OCI-M1 (cell line): ENCODE data around the gene DMTF1.
"Not testable (repeated sequence)": the region's sequence is repeated elsewhere in the genome, so short reads cannot be mapped to it uniquely, and the experiment has no call there.

Experiments used
- DNase-seq: peaks from one replicate; lab custom pipeline; 2025; lab: John Stamatoyannopoulos, UW

DMTF1 gene

DNA sequence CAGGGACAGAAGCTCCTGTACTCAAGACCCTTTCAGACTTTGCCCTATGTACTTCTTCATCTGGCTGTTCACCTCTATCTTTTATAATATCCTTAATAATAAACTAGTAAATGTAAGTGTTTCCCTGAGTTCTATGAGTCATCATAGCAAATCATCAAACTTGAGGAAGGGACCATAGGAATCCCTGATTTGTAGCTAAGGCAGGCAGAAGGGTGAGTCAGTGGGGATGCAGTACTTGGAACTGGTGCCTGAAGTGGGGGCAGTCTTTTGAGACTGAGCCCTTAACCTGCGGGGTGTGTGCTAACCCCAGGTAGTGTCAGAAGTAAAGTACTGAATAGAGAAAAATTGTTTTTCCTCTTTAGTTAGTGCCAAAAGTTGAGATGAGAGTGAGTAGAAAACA lies 73.4 kb downstream of the DMTF1 start:
- no peak for DNase-seq

DNA sequence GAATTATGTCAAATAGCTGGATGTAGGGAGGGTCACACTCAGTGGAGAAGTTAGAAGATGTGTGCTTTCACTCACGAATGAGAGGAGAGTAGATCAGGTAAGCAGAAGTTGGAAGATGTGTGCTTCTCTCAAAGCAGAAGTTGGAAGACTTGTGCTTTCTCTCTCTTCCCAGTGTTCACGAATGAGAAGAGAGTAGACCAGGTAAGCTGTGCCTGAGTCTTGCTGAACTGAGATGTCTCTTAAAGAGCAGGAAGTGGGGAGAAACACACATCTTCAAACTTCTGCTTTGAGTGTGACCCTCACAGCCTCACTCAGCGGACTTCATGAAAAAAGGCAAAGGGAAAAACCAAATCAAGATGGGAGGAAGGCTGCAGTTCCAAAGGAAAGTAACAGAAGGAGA lies 74.2 kb downstream of the DMTF1 start:
- DNase-seq: no peak

DNA sequence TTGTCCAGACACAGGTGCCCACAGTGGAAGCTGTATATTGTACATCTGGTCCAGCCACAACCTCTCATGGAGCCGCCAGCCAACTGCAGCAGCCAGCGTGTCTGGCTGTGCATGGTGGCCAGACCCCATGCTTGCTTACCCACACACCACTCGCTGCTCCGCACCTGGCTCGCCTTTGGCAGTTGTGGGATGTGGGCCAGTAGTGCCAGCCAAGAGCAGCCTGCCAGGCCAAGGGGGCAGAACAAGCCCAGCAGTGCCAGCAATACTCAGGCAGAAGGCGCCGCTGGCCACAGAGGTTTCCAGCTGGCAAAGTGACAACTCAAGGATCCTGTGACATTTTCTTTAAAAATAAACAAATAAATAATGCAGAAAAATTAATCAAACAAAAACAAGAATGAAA lies 79.0 kb downstream of the DMTF1 start:
- no peak for DNase-seq

DNA sequence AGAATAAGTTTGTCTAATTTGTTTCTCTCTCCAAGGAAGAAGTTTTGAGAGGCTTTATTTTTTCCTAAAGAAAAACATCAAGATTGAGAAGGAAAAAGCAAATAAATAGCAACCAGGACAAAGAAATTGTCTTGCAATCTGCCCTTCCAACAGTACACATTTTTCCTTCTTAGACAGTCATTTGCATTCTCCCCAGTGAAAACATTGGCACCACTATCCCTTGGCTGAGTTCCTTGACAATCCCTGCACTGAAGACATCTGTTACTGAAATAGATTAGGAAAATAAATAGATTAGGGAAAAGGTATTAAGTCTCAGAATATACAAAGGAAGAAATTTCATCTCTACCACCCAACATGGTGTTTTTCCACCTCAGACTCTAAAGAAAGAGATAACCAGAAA lies 79.5 kb downstream of the DMTF1 start:
- no peak for DNase-seq

DNA sequence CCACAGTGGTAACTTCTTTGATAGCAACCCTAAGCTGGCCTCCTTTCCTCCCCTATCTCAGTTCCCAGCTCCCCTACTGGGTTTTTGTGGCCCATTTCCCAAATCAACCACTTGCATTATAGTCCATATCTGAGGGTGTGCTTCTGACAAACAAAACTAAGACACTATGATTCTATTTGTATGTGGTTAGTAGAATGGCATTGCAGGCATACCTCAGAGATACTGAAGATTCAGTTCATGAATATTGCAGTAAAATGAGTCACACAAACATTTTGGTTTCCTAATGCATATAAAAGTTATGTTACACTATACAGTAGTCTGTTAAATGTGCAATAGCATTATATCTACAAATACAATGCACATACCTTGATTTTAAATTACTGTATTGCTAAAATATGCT lies 82.7 kb downstream of the DMTF1 start:
- DNase-seq: peak; percentile 74

DNA sequence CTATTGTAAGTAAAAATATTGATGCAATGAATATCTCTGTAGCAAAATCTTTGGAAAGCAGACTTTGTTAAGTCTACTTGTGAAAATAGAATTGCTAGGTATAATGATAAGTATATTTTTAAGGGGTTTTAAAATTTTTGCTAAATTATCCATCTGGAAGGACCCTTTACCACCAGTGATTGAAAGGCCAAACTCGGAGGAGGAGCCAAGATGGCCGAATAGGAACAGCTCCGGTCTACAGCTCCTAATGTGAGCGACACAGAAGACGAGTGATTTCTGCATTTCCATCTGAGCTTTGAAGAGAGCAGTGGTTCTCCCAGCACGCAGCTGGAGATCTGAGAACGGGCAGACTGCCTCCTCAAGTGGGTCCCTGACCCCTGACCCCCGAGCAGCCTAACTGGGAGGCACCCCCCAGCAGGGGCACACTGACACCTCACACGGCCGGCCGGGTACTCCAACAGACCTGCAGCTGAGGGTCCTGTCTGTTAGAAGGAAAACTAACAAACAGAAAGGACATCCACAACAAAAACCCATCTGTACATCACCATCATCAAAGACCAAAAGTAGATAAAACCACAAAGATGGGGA lies 86.3 kb downstream of the DMTF1 start:
- peak; percentile 29 for DNase-seq

DNA sequence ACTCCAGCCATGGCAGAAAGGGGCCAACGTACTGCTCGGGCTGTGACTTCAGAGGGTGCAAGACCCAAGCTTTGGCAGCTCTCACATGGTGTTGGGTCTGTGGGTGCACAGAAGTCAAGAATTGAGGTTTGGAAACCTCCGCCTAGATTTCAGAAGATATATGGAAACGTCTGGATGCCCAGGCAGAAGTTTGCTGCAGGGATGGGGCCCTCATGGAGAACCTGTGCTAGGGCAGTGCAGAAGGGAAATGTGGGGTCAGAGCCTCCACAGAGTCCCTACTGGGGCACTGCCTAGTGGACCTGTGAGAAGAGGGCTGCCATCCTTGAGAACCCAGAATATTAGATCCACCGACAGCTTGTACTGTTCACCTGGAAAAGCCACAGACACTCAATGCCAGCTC lies 93.4 kb downstream of the DMTF1 start:
- DNase-seq: not testable (repeated sequence)
